SK-N-SH (cell line): ENCODE measurements around the gene CARD8. TPM values are rescaled to one million over a fixed set of nuclear protein-coding genes. Genes with fewer than 3 reads are reported as not detected.

ENCODE experiments used
- CTCF ChIA-PET: fragments of 300-600, 350-600 bp; formaldehyde crosslinking; extraction: SDS; loops from one replicate; lab custom pipeline; 2021; lab: Yijun Ruan, JAX
- POLR2A ChIA-PET: fragments of 350-600 bp; sonication (Branson Sonifier 250); formaldehyde crosslinking; extraction: SDS; loops from one replicate; lab custom pipeline; 2020; ENCODE audit warnings: antibody characterized with exemption, inconsistent platforms; lab: Yijun Ruan, JAX
- DNase-seq: peaks from one replicate; pipeline ENCODE4 v3.0.0; 2012
- H2AFZ ChIP-seq: fragments of 200-600 bp; sonication (generic); 2 replicates; pipeline ENCODE4 v1.8.1; 2016; ENCODE audit warnings: antibody characterized with exemption, mild to moderate bottlenecking, low read depth
- H3F3A ChIP-seq: fragments of 200-600 bp; sonication (generic); replicated peaks from 2 replicates; pipeline ENCODE3; 2016; ENCODE audit warnings: antibody characterized with exemption, mild to moderate bottlenecking; ENCODE audit not compliant: insufficient read depth
- H3K27ac ChIP-seq, 2 experiments: fragments of 200-500 bp in 1 of 2; fragments of 200-600 bp in 1 of 2; sonication (Bioruptor generic) in 1 of 2; sonication (generic), shearing (Covaris generic) in 1 of 2; 2 replicates each; pipeline versions ENCODE4 v1.5.1 to v1.6.1; 2014 to 2016; ENCODE audit warnings: low read depth in 2 of 2, inconsistent platforms in 1 of 2, low read length in 1 of 2, mild to moderate bottlenecking in 1 of 2, mixed read lengths in 1 of 2
- H3K27me3 ChIP-seq: fragments of 200-600 bp; sonication (generic), shearing (Covaris generic); 2 replicates; pipeline ENCODE4 v1.6.1; 2016; ENCODE audit warnings: mixed run types; ENCODE audit not compliant: insufficient read depth
- H3K36me3 ChIP-seq, 2 experiments: fragments of 200-500 bp in 1 of 2; fragments of 200-600 bp in 1 of 2; sonication (Bioruptor generic) in 1 of 2; sonication (generic) in 1 of 2; replicated peaks in 1 of 2; 2 replicates each; pipeline versions ENCODE3 to v1.5.1; 2014 to 2016; ENCODE audit warnings: low read length in 1 of 2, mild to moderate bottlenecking in 1 of 2; ENCODE audit not compliant: insufficient read depth in 2 of 2, control insufficient read depth in 1 of 2
- H3K4me1 ChIP-seq, 2 experiments: fragments of 200-500 bp in 1 of 2; fragments of 200-600 bp in 1 of 2; sonication (Bioruptor generic) in 1 of 2; sonication (generic), shearing (Covaris generic) in 1 of 2; 2 replicates each; pipeline versions ENCODE4 v1.5.1 to v1.6.1; 2014 to 2016; ENCODE audit warnings: low read depth in 1 of 2, low read length in 1 of 2, mixed run types in 1 of 2; ENCODE audit not compliant: insufficient read depth in 2 of 2, control insufficient read depth in 1 of 2
- H3K4me2 ChIP-seq: fragments of 200-600 bp; sonication (generic), shearing (Covaris generic); 2 replicates; pipeline ENCODE4 v1.6.1; 2017; ENCODE audit warnings: mixed run types
- H3K4me3 ChIP-seq, 2 experiments: fragments of 200-500 bp in 1 of 2; fragments of 200-600 bp in 1 of 2; sonication (Bioruptor generic) in 1 of 2; sonication (generic), shearing (Covaris generic) in 1 of 2; 2 replicates each; pipeline versions ENCODE4 v1.5.1 to v1.8.1; 2014 to 2016; ENCODE audit warnings: low read depth in 2 of 2, inconsistent platforms in 1 of 2, low read length in 1 of 2, mild to moderate bottlenecking in 1 of 2, mixed read lengths in 1 of 2, moderate library complexity in 1 of 2
- H3K79me2 ChIP-seq: fragments of 200-600 bp; sonication (generic); 2 replicates; pipeline ENCODE4 v1.8.1; 2017; ENCODE audit warnings: mild to moderate bottlenecking; ENCODE audit not compliant: insufficient read depth
- H3K9ac ChIP-seq: fragments of 200-600 bp; sonication (generic); 2 replicates; pipeline ENCODE4 v1.6.1; 2017; ENCODE audit warnings: mixed run types
- H3K9me2 ChIP-seq: fragments of 200-600 bp; sonication (generic); 2 replicates; pipeline ENCODE4 v1.6.1; 2017; ENCODE audit warnings: mixed run types
- H3K9me3 ChIP-seq: fragments of 200-600 bp; sonication (generic); 2 replicates; pipeline ENCODE4 v1.6.1; 2017; ENCODE audit warnings: mixed run types, mild to moderate bottlenecking, moderate library complexity
- H4K20me1 ChIP-seq: fragments of 200-600 bp; sonication (generic); 2 replicates; pipeline ENCODE4 v1.6.1; 2017; ENCODE audit warnings: mild to moderate bottlenecking, mixed run types; ENCODE audit not compliant: insufficient read depth
- EP300 ChIP-seq, 2 experiments: IDR thresholded peaks; 2 replicates each; pipeline versions ENCODE4 v1.4.0 to v1.6.1; 2012; ENCODE audit warnings: borderline replicate concordance in 1 of 2, low read depth in 1 of 2, low read length in 1 of 2
- FOXJ3 ChIP-seq: sonication (generic); formaldehyde crosslinking; IDR thresholded peaks from 2 replicates; pipeline ENCODE4 v1.5.1; 2020; ENCODE audit warnings: mild to moderate bottlenecking, missing genetic modification reagents
- FOXM1 ChIP-seq: IDR thresholded peaks from 2 replicates; pipeline ENCODE4 v1.4.0; 2012; ENCODE audit warnings: low read depth, mild to moderate bottlenecking
- GABPA ChIP-seq: IDR thresholded peaks from 2 replicates; pipeline ENCODE4 v1.4.0; 2012; ENCODE audit warnings: low read depth, mild to moderate bottlenecking
- NFIC ChIP-seq: IDR thresholded peaks from 2 replicates; pipeline ENCODE4 v1.4.0; 2012; ENCODE audit warnings: borderline replicate concordance
- NRF1 ChIP-seq: IDR thresholded peaks from 2 replicates; pipeline ENCODE4 v1.6.1; 2012; ENCODE audit warnings: low read depth, mild to moderate bottlenecking, low read length
- RXRA ChIP-seq: IDR thresholded peaks from 2 replicates; pipeline ENCODE4 v1.4.0; 2012; ENCODE audit warnings: low read depth, mild to moderate bottlenecking, borderline replicate concordance
- SIN3A ChIP-seq: IDR thresholded peaks from 2 replicates; pipeline ENCODE4 v1.6.1; 2012; ENCODE audit warnings: low read depth, mild to moderate bottlenecking, low read length, moderate library complexity, borderline replicate concordance
- SMC3 ChIP-seq: IDR thresholded peaks from 2 replicates; pipeline ENCODE4 v1.6.1; 2012; ENCODE audit warnings: low read depth, low read length, improper control_type of control experiment
- TAF1 ChIP-seq: IDR thresholded peaks from 2 replicates; pipeline ENCODE4 v1.6.1; 2012; ENCODE audit warnings: low read depth, mild to moderate bottlenecking, low read length, moderate library complexity, borderline replicate concordance
- WGBS: methylation state at CpG from one replicate; pipeline ENCODE4 v1.1.6; 2017; ENCODE audit warnings: low lambda C conversion rate; 5-methylcytosine and 5-hydroxymethylcytosine counted together
- polyA plus RNA-seq, 3 experiments: library from polyadenylated mRNA; depleted of rRNA; stranded (reverse); fragments of >200 nt; gene quantifications; 2 replicates each; pipeline ENCODE4 v1.2.3, GENCODE V29; 2012
- TF ChIP-seq, protein P1 (sequence below): IDR thresholded peaks from 2 replicates; pipeline ENCODE4 v1.6.1; 2012; ENCODE audit warnings: mild to moderate bottlenecking, low read depth, low read length, moderate library complexity
- TF ChIP-seq, protein P2 (sequence below): fragments of 150-350 bp; IDR thresholded peaks from 2 replicates; pipeline ENCODE4 v1.6.1; 2017; ENCODE audit warnings: antibody characterized with exemption, low read length, low read depth, borderline replicate concordance
- TF ChIP-seq, protein P3 (sequence below): IDR thresholded peaks from 2 replicates; pipeline ENCODE4 v1.4.0; 2012; ENCODE audit warnings: low read depth, borderline replicate concordance
- TF ChIP-seq, protein P4 (sequence below): IDR thresholded peaks from 2 replicates; pipeline ENCODE4 v1.4.0; 2012; ENCODE audit warnings: low read depth

The CARD8 gene
- polyA plus RNA-seq, 1 of the 3 experiments (the other 2 are of a cell fraction), result 16.4 TPM

DNA sequence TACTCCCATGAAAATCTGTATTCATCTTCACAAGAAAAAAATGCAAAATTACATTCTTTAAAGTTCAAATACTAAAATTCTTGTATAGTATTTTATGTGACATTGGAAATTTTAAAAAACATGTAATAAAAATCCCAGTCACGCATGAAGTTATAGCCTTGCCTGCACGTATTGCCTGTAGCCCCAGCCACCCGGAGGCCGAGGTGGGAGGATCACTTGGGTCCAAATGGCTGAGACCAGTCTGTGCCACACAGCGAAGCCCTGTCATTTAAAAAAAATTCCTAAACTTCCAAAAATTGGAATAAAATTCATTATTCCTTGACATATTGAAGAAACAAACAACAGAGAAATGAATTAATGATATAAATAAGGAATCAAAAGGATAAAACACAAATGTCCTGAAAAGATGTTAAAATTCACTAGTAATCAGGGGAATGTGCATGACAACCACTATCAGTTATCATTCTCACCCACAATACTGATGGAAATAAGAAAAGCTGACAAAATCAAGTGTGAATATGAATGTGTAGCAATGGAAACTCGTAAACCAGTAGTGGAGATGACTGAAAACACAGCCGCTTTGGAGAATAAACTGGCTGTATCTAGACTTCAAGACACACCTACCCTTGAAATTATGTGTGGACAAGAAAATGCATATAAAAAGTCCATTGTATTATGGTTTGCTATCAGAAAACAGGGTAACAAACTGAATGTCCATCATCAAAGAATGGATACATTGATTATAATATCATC lies 7.5 kb downstream of the CARD8 start (continued):
- TF ChIP-seq, protein P1, sequence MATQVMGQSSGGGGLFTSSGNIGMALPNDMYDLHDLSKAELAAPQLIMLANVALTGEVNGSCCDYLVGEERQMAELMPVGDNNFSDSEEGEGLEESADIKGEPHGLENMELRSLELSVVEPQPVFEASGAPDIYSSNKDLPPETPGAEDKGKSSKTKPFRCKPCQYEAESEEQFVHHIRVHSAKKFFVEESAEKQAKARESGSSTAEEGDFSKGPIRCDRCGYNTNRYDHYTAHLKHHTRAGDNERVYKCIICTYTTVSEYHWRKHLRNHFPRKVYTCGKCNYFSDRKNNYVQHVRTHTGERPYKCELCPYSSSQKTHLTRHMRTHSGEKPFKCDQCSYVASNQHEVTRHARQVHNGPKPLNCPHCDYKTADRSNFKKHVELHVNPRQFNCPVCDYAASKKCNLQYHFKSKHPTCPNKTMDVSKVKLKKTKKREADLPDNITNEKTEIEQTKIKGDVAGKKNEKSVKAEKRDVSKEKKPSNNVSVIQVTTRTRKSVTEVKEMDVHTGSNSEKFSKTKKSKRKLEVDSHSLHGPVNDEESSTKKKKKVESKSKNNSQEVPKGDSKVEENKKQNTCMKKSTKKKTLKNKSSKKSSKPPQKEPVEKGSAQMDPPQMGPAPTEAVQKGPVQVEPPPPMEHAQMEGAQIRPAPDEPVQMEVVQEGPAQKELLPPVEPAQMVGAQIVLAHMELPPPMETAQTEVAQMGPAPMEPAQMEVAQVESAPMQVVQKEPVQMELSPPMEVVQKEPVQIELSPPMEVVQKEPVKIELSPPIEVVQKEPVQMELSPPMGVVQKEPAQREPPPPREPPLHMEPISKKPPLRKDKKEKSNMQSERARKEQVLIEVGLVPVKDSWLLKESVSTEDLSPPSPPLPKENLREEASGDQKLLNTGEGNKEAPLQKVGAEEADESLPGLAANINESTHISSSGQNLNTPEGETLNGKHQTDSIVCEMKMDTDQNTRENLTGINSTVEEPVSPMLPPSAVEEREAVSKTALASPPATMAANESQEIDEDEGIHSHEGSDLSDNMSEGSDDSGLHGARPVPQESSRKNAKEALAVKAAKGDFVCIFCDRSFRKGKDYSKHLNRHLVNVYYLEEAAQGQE, result no peak
- TF ChIP-seq, protein P2, sequence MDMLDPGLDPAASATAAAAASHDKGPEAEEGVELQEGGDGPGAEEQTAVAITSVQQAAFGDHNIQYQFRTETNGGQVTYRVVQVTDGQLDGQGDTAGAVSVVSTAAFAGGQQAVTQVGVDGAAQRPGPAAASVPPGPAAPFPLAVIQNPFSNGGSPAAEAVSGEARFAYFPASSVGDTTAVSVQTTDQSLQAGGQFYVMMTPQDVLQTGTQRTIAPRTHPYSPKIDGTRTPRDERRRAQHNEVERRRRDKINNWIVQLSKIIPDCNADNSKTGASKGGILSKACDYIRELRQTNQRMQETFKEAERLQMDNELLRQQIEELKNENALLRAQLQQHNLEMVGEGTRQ, result no peak

DNA sequence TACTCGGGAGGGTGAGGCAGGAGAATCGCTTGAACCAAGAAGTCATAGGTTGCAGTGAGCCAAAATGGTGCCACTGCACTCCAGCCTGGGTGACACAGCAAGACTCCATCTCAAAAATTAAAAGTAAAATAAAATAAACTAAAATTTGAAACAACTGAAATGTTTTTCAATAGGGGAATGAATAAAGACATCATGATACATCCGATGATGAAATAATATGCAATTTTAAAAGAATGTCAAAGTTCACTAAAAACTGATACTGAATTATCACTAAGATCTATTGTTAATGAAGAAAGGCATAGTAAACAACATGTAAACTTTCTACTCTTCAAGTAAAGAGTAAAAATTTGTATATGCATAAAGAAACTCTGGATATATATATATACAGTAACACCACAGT lies 8.5 kb downstream of the CARD8 start:
- Histone ChIP-seq H3K4me1 (peaks cover 0 to 20% of the 10 kb centered on the region in 2 experiments; a peak in 2 of 4 replicates), H3K36me3 (peaks cover 25 to 38% of the 10 kb centered on the region in 2 experiments), H3K27me3 (no peaks in the 10 kb centered on the region), H3K4me2 (no peak overlapping the region), H3F3A (no peaks in the 10 kb centered on the region), H3K9me2 (no peaks in the 10 kb centered on the region), H3K27ac (no peak overlapping the region), H2AFZ (no peak overlapping the region), H3K9me3 (no peaks in the 10 kb centered on the region), H4K20me1 (no peaks in the 10 kb centered on the region), H3K79me2 (peaks cover 9% of the 10 kb centered on the region; the same call in 1 of the 2 replicates), H3K9ac (no peak overlapping the region), H3K4me3 (no peak overlapping the region)
- CTCF ChIA-PET, result no interaction called here
- POLR2A ChIA-PET, result no interaction called here
- no peak for DNase-seq
- WGBS, result 94% methylated on average over 3 of the region's 3 CpGs
- TF ChIP-seq, protein P2, result no peak
- TF ChIP-seq, protein P1, result no peak
- TF ChIP-seq FOXM1 (no peak), RXRA (no peak), EP300 (IDR thresholded peaks at IDR 0.05; ENCODE audit: borderline replicate concordance in 1 of 2, low read depth in 1 of 2, low read length in 1 of 2) (no peak), TAF1 (no peak), FOXJ3 (CRISPR knock-in tag) (no peak), GABPA (no peak), NRF1 (no peak), NFIC (no peak), SIN3A (no peak), SMC3 (no peak)
- TF ChIP-seq, protein P3, sequence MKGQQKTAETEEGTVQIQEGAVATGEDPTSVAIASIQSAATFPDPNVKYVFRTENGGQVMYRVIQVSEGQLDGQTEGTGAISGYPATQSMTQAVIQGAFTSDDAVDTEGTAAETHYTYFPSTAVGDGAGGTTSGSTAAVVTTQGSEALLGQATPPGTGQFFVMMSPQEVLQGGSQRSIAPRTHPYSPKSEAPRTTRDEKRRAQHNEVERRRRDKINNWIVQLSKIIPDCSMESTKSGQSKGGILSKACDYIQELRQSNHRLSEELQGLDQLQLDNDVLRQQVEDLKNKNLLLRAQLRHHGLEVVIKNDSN, result no peak
- TF ChIP-seq, protein P4, sequence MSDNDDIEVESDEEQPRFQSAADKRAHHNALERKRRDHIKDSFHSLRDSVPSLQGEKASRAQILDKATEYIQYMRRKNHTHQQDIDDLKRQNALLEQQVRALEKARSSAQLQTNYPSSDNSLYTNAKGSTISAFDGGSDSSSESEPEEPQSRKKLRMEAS, result no peak
